SJSA1 (cell line): Measurements from ENCODE around the gene SS18L1. TPM values are rescaled to one million over a fixed set of nuclear protein-coding genes. Genes with fewer than 3 reads are reported as not detected.
"Not testable (repeated sequence)": the region's sequence is repeated elsewhere in the genome, so short reads cannot be mapped to it uniquely, and the experiment has no call there.

ENCODE experiments used
- DNase-seq, 2 experiments: peaks; one replicate each; pipeline ENCODE4 v3.0.0-alpha.2; 2015 to 2020; ENCODE audit warnings: low spot score in 2 of 2, low read depth in 1 of 2
- H3K27ac ChIP-seq: fragments of 250-450 bp; sonication (Bioruptor Pico); 2 replicates; pipeline ENCODE4 v1.5.1; 2020; ENCODE audit warnings: mild to moderate bottlenecking, moderate library complexity
- H3K27me3 ChIP-seq: fragments of 250-450 bp; sonication (Bioruptor Pico); replicated peaks from 2 replicates; pipeline ENCODE4 v1.5.1; 2020; ENCODE audit warnings: mild to moderate bottlenecking, moderate library complexity
- H3K36me3 ChIP-seq: fragments of 250-450 bp; sonication (Bioruptor Pico); 2 replicates; pipeline ENCODE4 v1.5.1; 2020; ENCODE audit warnings: mild to moderate bottlenecking
- H3K4me1 ChIP-seq: fragments of 250-450 bp; sonication (Bioruptor Pico); replicated peaks from 2 replicates; pipeline ENCODE4 v1.6.1; 2021; ENCODE audit warnings: mild to moderate bottlenecking
- H3K4me3 ChIP-seq: fragments of 250-450 bp; sonication (Bioruptor Pico); 2 replicates; pipeline ENCODE4 v1.5.1; 2020; ENCODE audit warnings: mild to moderate bottlenecking
- H3K9me3 ChIP-seq: fragments of 250-450 bp; sonication (Bioruptor Pico); replicated peaks from 2 replicates; pipeline ENCODE4 v1.5.1; 2020; ENCODE audit warnings: mild to moderate bottlenecking
- total RNA-seq: library from RNA; depleted of rRNA; stranded (reverse); fragments of >200 nt; shearing (Covaris generic); gene quantifications from 2 replicates; pipeline ENCODE4 v1.2.3, GENCODE V29; 2014; rRNA removed

The SS18L1 gene
- total RNA-seq: 5.2 and 14.2 TPM in 2 replicates

- peak within 1 kb of the TSS; percentile 96 for H3K27ac ChIP-seq
- peak within 1 kb of the TSS; percentile 100 for H3K4me3 ChIP-seq
- DNase-seq: peak; percentile 77 to 83
- H3K27me3 ChIP-seq: no peaks in the 10 kb centered on the region
- H3K4me1 ChIP-seq: peaks cover 27% of the 10 kb centered on the region
- H3K36me3 ChIP-seq: peaks cover 66% of the 10 kb centered on the region
- H3K9me3 ChIP-seq: peaks cover 7% of the 10 kb centered on the region; the same call in 1 of the 2 replicates
Observed at GRCh38 chr20:62143081-62143956, at the start of gene SS18L1, which contains the start of gene PSMA7. Gene SS18L1, plus strand, starts transcription at chr20:62143769. Its CDS starts 52 bp downstream, at chr20:62143821. Gene PSMA7, minus strand, starts transcription at chr20:62143394. Its CDS starts 91 bp downstream, at chr20:62143303.

- H3K27ac ChIP-seq: no peak overlapping the region
- peaks cover 3% of the 10 kb centered on the region; the same call in 1 of the 2 replicates for H3K27me3 ChIP-seq
- no peaks in the 10 kb centered on the region for H3K36me3 ChIP-seq
- H3K4me3 ChIP-seq: no peak overlapping the region
- DNase-seq: no peak
- no peaks in the 10 kb centered on the region for H3K4me1 ChIP-seq
- no peaks in the 10 kb centered on the region for H3K9me3 ChIP-seq
Observed at GRCh38 chr20:62096421-62097380, 46.9 kb upstream of the SS18L1 start.

- no peak for DNase-seq
- Histone ChIP-seq H3K27ac (no peak overlapping the region), H3K36me3 (no peaks in the 10 kb centered on the region), H3K9me3 (no peaks in the 10 kb centered on the region), H3K4me1 (no peaks in the 10 kb centered on the region), H3K4me3 (no peak overlapping the region), H3K27me3 (no peaks in the 10 kb centered on the region)
Observed at GRCh38 chr20:62097881-62098407, 45.6 kb upstream of the SS18L1 start.

GRCh38 chr20:62101078-62101477 lies 42.5 kb upstream of the SS18L1 start:
- Histone ChIP-seq H3K4me3 (no peak overlapping the region), H3K9me3 (peaks cover 6% of the 10 kb centered on the region; the same call in 1 of the 2 replicates), H3K27ac (no peak overlapping the region), H3K36me3 (no peaks in the 10 kb centered on the region), H3K27me3 (no peaks in the 10 kb centered on the region), H3K4me1 (no peaks in the 10 kb centered on the region)
- no peak for DNase-seq

- Histone ChIP-seq H3K4me3 (no peak overlapping the region), H3K27ac (no peak overlapping the region), H3K27me3 (no peaks in the 10 kb centered on the region), H3K4me1 (no peaks in the 10 kb centered on the region), H3K9me3 (peaks cover 7% of the 10 kb centered on the region), H3K36me3 (no peaks in the 10 kb centered on the region)
- no peak for DNase-seq
Observed at GRCh38 chr20:62103508-62104233, 39.9 kb upstream of the SS18L1 start.

GRCh38 chr20:62104234-62104789 lies 39.3 kb upstream of the SS18L1 start:
- no peak overlapping the region for H3K27ac ChIP-seq
- no peaks in the 10 kb centered on the region for H3K4me1 ChIP-seq
- H3K27me3 ChIP-seq: no peaks in the 10 kb centered on the region
- H3K9me3 ChIP-seq: peaks cover 14% of the 10 kb centered on the region
- DNase-seq: no peak
- no peaks in the 10 kb centered on the region for H3K36me3 ChIP-seq
- H3K4me3 ChIP-seq: no peak overlapping the region

GRCh38 chr20:62104791-62105345 lies 38.7 kb upstream of the SS18L1 start:
- peaks cover 17% of the 10 kb centered on the region for H3K9me3 ChIP-seq
- no peaks in the 10 kb centered on the region for H3K27me3 ChIP-seq
- H3K27ac ChIP-seq: no peak overlapping the region
- H3K4me3 ChIP-seq: no peak overlapping the region
- DNase-seq: no peak
- no peaks in the 10 kb centered on the region for H3K36me3 ChIP-seq
- no peaks in the 10 kb centered on the region for H3K4me1 ChIP-seq

- peaks cover 20% of the 10 kb centered on the region for H3K9me3 ChIP-seq
- no peak overlapping the region for H3K4me3 ChIP-seq
- H3K27me3 ChIP-seq: no peaks in the 10 kb centered on the region
- no peaks in the 10 kb centered on the region for H3K4me1 ChIP-seq
- no peak for DNase-seq
- no peaks in the 10 kb centered on the region for H3K36me3 ChIP-seq
- H3K27ac ChIP-seq: no peak overlapping the region
Observed at GRCh38 chr20:62105592-62105991, 38.0 kb upstream of the SS18L1 start.

- H3K36me3 ChIP-seq: no peaks in the 10 kb centered on the region
- no peak overlapping the region for H3K27ac ChIP-seq
- no peak for DNase-seq
- H3K4me3 ChIP-seq: no peak overlapping the region
- peaks cover 18% of the 10 kb centered on the region for H3K9me3 ChIP-seq
- peaks cover 7% of the 10 kb centered on the region; the same call in 1 of the 2 replicates for H3K27me3 ChIP-seq
- no peaks in the 10 kb centered on the region for H3K4me1 ChIP-seq
Observed at GRCh38 chr20:62111148-62111547, 32.4 kb upstream of the SS18L1 start.

GRCh38 chr20:62112368-62112767 lies 31.2 kb upstream of the SS18L1 start:
- no peak overlapping the region for H3K4me3 ChIP-seq
- H3K27me3 ChIP-seq: peaks cover 13% of the 10 kb centered on the region
- H3K9me3 ChIP-seq: peaks cover 22% of the 10 kb centered on the region
- no peak for DNase-seq
- H3K4me1 ChIP-seq: no peaks in the 10 kb centered on the region
- H3K27ac ChIP-seq: no peak overlapping the region
- no peaks in the 10 kb centered on the region for H3K36me3 ChIP-seq

- peaks cover 24% of the 10 kb centered on the region for H3K27me3 ChIP-seq
- no peaks in the 10 kb centered on the region for H3K36me3 ChIP-seq
- H3K27ac ChIP-seq: no peak overlapping the region
- no peaks in the 10 kb centered on the region for H3K4me1 ChIP-seq
- peaks cover 11% of the 10 kb centered on the region for H3K9me3 ChIP-seq
- DNase-seq: no peak
- H3K4me3 ChIP-seq: no peak overlapping the region
Observed at GRCh38 chr20:62114894-62115293, 28.7 kb upstream of the SS18L1 start.

GRCh38 chr20:62115800-62116407 lies 27.7 kb upstream of the SS18L1 start:
- H3K36me3 ChIP-seq, H3K9me3 ChIP-seq, H3K27ac ChIP-seq, DNase-seq, H3K4me3 ChIP-seq, H3K4me1 ChIP-seq: not testable (repeated sequence)
- peaks cover 24% of the 10 kb centered on the region for H3K27me3 ChIP-seq
